ENCODE measurements around the gene SLC7A8. TPM values are rescaled to one million over a fixed set of nuclear protein-coding genes. Genes with fewer than 3 reads are reported as not detected.

Gene SLC7A8
- total RNA-seq, 2 experiments from 2014 or later: 0.73 to 0.80 TPM

GRCh38 chr14:23120541-23121251 lies 62.8 kb downstream of the SLC7A8 start:
- no peaks in the 10 kb centered on the region for H3K27me3 Mint-ChIP-seq
- peak overlapping the region; percentile 94 for H3K27ac Mint-ChIP-seq
- Histone ChIP-seq H3K27ac (ENCODE audit: low read depth in 1 of 2, low read length in 2 of 2) (peak overlapping the region; percentile 51 to 55), H3K4me3 (ENCODE audit: low read length) (no peak overlapping the region), H3K27me3 (ENCODE audit: control insufficient read depth in 1 of 2, insufficient read depth in 2 of 2, low read length in 2 of 2) (no peaks in the 10 kb centered on the region), H3K36me3 (ENCODE audit: insufficient read depth, low read length) (no peaks in the 10 kb centered on the region), H3K9me3 (ENCODE audit: control insufficient read depth in 1 of 2, insufficient read depth in 1 of 2, low read length in 2 of 2) (no peaks in the 10 kb centered on the region), H3K4me1 (ENCODE audit: insufficient read depth, low read length) (peaks cover 54% of the 10 kb centered on the region)
- CTCF ChIA-PET: interaction anchor here (0.6 to 2.9 kb wide), 27 partner anchors 9 to 259 kb away, joined by 3 to 32 read pairs (median 4); partner anchors contain the start of genes ACIN1, C14orf119, CDH24 and PPP1R3E
- TF ChIP-seq CTCF (IDR thresholded peaks at IDR 0.05): peak; percentile 99
- peaks cover 61% of the 10 kb centered on the region for H3K4me1 Mint-ChIP-seq (ENCODE audit: low read depth)
- intact Hi-C loops (cut with DNase I, micrococcal nuclease): loop anchor here (1.0 to 5.0 kb wide), 6 partner anchors 25 to 260 kb away; partner anchors contain the start of genes ACIN1 (in 1 of the 2), C14orf119 (in 1 of the 2) and PPP1R3E (in 1 of the 2)
- POLR2A ChIA-PET: interaction anchor here (0.6 to 6.1 kb wide), 13 partner anchors 21 to 201 kb away, joined by 3 to 135 read pairs (median 4); partner anchors contain the start of genes ACIN1, C14orf119, PABPN1 and PPP1R3E
- peak overlapping the region; percentile 80 for H3K4me3 Mint-ChIP-seq
- no peaks in the 10 kb centered on the region for H3K9me3 Mint-ChIP-seq
- DNase-seq: peak; percentile 63 to 91 (median 72)
- no peaks in the 10 kb centered on the region for H3K36me3 Mint-ChIP-seq (ENCODE audit: low read depth)
- ATAC-seq (ENCODE audit: poor library complexity): peak; percentile 61

- Histone ChIP-seq H3K27ac (ENCODE audit: low read depth in 1 of 2, low read length in 2 of 2) (peak overlapping the region; percentile 51 to 80), H3K27me3 (ENCODE audit: control insufficient read depth in 1 of 2, insufficient read depth in 2 of 2, low read length in 2 of 2) (no peaks in the 10 kb centered on the region), H3K4me3 (ENCODE audit: low read length) (peak overlapping the region; percentile 7), H3K36me3 (ENCODE audit: insufficient read depth, low read length) (no peaks in the 10 kb centered on the region), H3K4me1 (ENCODE audit: insufficient read depth, low read length) (peaks cover 55% of the 10 kb centered on the region), H3K9me3 (ENCODE audit: control insufficient read depth in 1 of 2, insufficient read depth in 1 of 2, low read length in 2 of 2) (no peaks in the 10 kb centered on the region)
- DNase-seq: peak; percentile 27 to 71 (median 50)
- no peaks in the 10 kb centered on the region for H3K36me3 Mint-ChIP-seq (ENCODE audit: low read depth)
- H3K27me3 Mint-ChIP-seq: no peaks in the 10 kb centered on the region
- TF ChIP-seq CTCF (IDR thresholded peaks at IDR 0.05): no peak
- intact Hi-C loops (cut with DNase I, micrococcal nuclease): loop anchor here (1.0 to 5.0 kb wide), 7 partner anchors 23 to 261 kb away; partner anchors contain the start of genes ACIN1 (in 1 of the 2), C14orf119 (in 1 of the 2) and PPP1R3E (in 1 of the 2)
- peak; percentile 75 for ATAC-seq (ENCODE audit: poor library complexity)
- H3K4me3 Mint-ChIP-seq: peak overlapping the region; percentile 80
- ChIA-PET POLR2A (interaction anchor here (0.6 to 6.1 kb wide), 16 partner anchors 17 to 353 kb away, joined by 3 to 135 read pairs (median 4); partner anchors contain the start of genes ACIN1, C14orf119, HAUS4 and OXA1L), CTCF (interaction anchor here (1.0 to 2.9 kb wide), 6 partner anchors 10 to 260 kb away, joined by 3 to 29 read pairs (median 9); no protein-coding TSS in a partner anchor)
- H3K9me3 Mint-ChIP-seq: no peaks in the 10 kb centered on the region
- H3K27ac Mint-ChIP-seq: peak overlapping the region; percentile 94
- H3K4me1 Mint-ChIP-seq (ENCODE audit: low read depth): peaks cover 61% of the 10 kb centered on the region
These were observed 63.8 kb downstream of the SLC7A8 start for GRCh38 chr14:23119363-23120327.
